PC-3 (cell line): ENCODE results near the gene CCDC87. TPM values are rescaled to one million over a fixed set of nuclear protein-coding genes. Genes with fewer than 3 reads are reported as not detected.
A peak's percentile ranks its signal among the peaks of the same experiment; 100 is the strongest.
"Not testable (repeated sequence)": the region's sequence is repeated elsewhere in the genome, so short reads cannot be mapped to it uniquely, and the experiment has no call there.

ENCODE experiments used
- ATAC-seq: fragments of 200-7000 bp; cut with Tn5 transposase; 2 replicates; pipeline ENCODE4 v1.9.1; 2020; ENCODE audit warnings: mild to moderate bottlenecking, moderate library complexity
- BruUV-seq: library from RNA; stranded (reverse); fragments of 400-500 nt; replicated peaks from 2 replicates; lab custom pipeline; 2021; lab: Mats Ljungman, UMichigan
- CTCF ChIA-PET: fragments of 300-600 bp; sonication (Branson Sonifier 250); formaldehyde crosslinking; loops from one replicate; lab custom pipeline; 2022; ENCODE audit warnings: antibody characterized with exemption; lab: Charles Lee
- POLR2A ChIA-PET: fragments of 300-600 bp; sonication (Branson Sonifier 250); formaldehyde crosslinking; loops from one replicate; lab custom pipeline; 2022; ENCODE audit warnings: antibody characterized with exemption; ENCODE audit not compliant: unreplicated experiment; lab: Charles Lee
- DNase-seq: peaks from one replicate; pipeline ENCODE4 v3.0.0-alpha.2; 2015
- H2AFZ ChIP-seq: fragments of 300-600 bp; sonication (generic); 2 replicates; pipeline ENCODE4 v1.6.0; 2016; ENCODE audit warnings: antibody characterized with exemption, low read length
- H3F3A ChIP-seq: fragments of 300-600 bp; sonication (generic); one replicate; pipeline ENCODE4 v1.6.0; 2017; ENCODE audit warnings: antibody characterized with exemption, low read length, control low read depth, mild to moderate bottlenecking; ENCODE audit not compliant: unreplicated experiment
- H3K27ac ChIP-seq: fragments of 300-600 bp; sonication (generic); 2 replicates; pipeline ENCODE4 v1.5.1; 2016; ENCODE audit warnings: mild to moderate bottlenecking, low read length
- H3K27me3 ChIP-seq: fragments of 300-600 bp; sonication (generic); 2 replicates; pipeline ENCODE4 v1.6.1; 2016; ENCODE audit warnings: low read length, mixed read lengths
- H3K36me3 ChIP-seq: fragments of 300-600 bp; sonication (generic); 2 replicates; pipeline ENCODE4 v1.6.1; 2016; ENCODE audit warnings: low read depth, mixed run types, low read length, mixed read lengths
- H3K4me1 ChIP-seq: fragments of 300-600 bp; sonication (generic); 2 replicates; pipeline ENCODE4 v1.5.1; 2016; ENCODE audit warnings: low read length; ENCODE audit not compliant: insufficient read depth
- H3K4me2 ChIP-seq: fragments of 300-600 bp; sonication (generic); 2 replicates; pipeline ENCODE4 v1.6.0; 2016; ENCODE audit warnings: low read length
- H3K4me3 ChIP-seq: fragments of 300-600 bp; sonication (generic); 2 replicates; pipeline ENCODE4 v1.5.1; 2016; ENCODE audit warnings: mild to moderate bottlenecking, low read length, mixed read lengths
- H3K79me2 ChIP-seq: fragments of 300-600 bp; sonication (generic); 2 replicates; pipeline ENCODE4 v1.6.1; 2017; ENCODE audit warnings: low read length, mixed read lengths
- H3K9ac ChIP-seq: fragments of 300-600 bp; sonication (generic); 2 replicates; pipeline ENCODE4 v1.6.0; 2016; ENCODE audit warnings: mild to moderate bottlenecking, low read length
- H3K9me2 ChIP-seq: fragments of 300-600 bp; sonication (generic); replicated peaks from 2 replicates; pipeline ENCODE4 v1.6.1; 2016; ENCODE audit warnings: mixed run types, low read length, mixed read lengths
- H3K9me3 ChIP-seq: fragments of 300-600 bp; sonication (generic); 2 replicates; pipeline ENCODE4 v1.6.1; 2016; ENCODE audit warnings: low read length, mixed read lengths
- H4K20me1 ChIP-seq: fragments of 300-600 bp; sonication (generic); 2 replicates; pipeline ENCODE4 v1.6.1; 2016; ENCODE audit warnings: low read length, mixed read lengths
- EZH2 ChIP-seq: fragments of 300-600 bp; sonication (generic); IDR thresholded peaks from one replicate; pipeline ENCODE4 v1.6.1; 2017; ENCODE audit warnings: antibody characterized with exemption, mild to moderate bottlenecking, low read length; ENCODE audit not compliant: unreplicated experiment
- EZH2phosphoT487 ChIP-seq: fragments of 300-600 bp; sonication (generic); IDR thresholded peaks from 2 replicates; pipeline ENCODE4 v1.6.1; 2018; ENCODE audit warnings: mild to moderate bottlenecking, antibody characterized with exemption, low read length, borderline replicate concordance
- intact Hi-C: fragments of 100-400 bp; cut with micrococcal nuclease; formaldehyde crosslinking; loops from 2 replicates; pipeline ENCODE4 v1.9.0; 2023
- total RNA-seq: library from RNA; depleted of rRNA; stranded (reverse); fragments of >200 nt; gene quantifications from 2 replicates; pipeline ENCODE4 v1.2.3, GENCODE V29; 2014
- TF ChIP-seq, protein P1 (sequence below): fragments of 300-600 bp; sonication (generic); conservative IDR thresholded peaks from 2 replicates; pipeline ENCODE4 v1.5.1; 2017; ENCODE audit warnings: antibody characterized with exemption, low read depth, mild to moderate bottlenecking, low read length

Gene CCDC87
- total RNA-seq, 1 experiment from 2014 or later: 0.69 TPM

DNA sequence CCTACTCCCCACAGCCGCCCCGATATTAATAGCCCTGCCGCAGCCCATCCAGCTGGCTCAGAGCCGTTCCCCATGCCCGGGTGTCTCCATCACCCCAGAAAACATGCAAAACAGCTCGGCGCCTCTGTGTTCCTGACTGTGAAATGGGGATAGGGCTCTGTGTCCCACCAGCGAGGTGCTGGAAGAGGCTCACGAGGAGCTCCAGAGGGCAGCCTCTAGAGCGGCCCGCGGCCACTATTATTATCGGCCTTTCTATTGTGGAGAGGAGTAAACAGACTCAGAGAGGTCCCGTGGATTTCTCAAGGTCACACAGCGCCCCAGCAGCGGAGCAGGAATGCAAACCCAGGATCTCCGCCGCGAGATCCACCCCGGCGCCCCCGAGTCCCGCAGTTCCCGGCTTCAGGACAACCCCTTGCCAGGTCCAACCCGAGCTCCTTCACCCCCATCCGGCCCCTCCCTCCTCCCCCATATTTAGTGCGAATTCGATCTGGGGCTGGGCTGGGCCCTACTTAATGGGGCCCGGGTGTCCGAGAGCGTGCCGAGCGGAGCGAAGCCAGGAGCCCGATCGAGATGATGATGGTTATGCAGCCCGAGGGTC, 46.4 kb downstream of the CCDC87 start, which contains the start of gene ACTN3:
Gene ACTN3 (plus strand): TSS at position 536 of the 598 bp plus-strand sequence. CDS start 35 bp downstream, at position 571.
- no peak for ATAC-seq
- Histone ChIP-seq H3F3A (no peaks in the 10 kb centered on the region), H3K9ac (peak within 1 kb of the TSS; percentile 89), H3K4me2 (peak within 1 kb of the TSS; percentile 88), H3K27me3 (no peaks in the 10 kb centered on the region), H4K20me1 (no peaks in the 10 kb centered on the region), H3K9me3 (no peaks in the 10 kb centered on the region), H3K4me1 (peaks cover 21% of the 10 kb centered on the region), H3K4me3 (peak within 1 kb of the TSS; percentile 89), H3K27ac (0 out of 2 replicates have a peak within 1 kb of the TSS, but pooled peaks have one; percentile 10), H3K9me2 (no peaks in the 10 kb centered on the region), H2AFZ (peak within 1 kb of the TSS; percentile 96), H3K36me3 (no peaks in the 10 kb centered on the region), H3K79me2 (0 out of 2 replicates have a peak, but pooled peaks cover 4% of the 10 kb centered on the region)
- no TSS peak for BruUV-seq
- TF ChIP-seq, protein P1, sequence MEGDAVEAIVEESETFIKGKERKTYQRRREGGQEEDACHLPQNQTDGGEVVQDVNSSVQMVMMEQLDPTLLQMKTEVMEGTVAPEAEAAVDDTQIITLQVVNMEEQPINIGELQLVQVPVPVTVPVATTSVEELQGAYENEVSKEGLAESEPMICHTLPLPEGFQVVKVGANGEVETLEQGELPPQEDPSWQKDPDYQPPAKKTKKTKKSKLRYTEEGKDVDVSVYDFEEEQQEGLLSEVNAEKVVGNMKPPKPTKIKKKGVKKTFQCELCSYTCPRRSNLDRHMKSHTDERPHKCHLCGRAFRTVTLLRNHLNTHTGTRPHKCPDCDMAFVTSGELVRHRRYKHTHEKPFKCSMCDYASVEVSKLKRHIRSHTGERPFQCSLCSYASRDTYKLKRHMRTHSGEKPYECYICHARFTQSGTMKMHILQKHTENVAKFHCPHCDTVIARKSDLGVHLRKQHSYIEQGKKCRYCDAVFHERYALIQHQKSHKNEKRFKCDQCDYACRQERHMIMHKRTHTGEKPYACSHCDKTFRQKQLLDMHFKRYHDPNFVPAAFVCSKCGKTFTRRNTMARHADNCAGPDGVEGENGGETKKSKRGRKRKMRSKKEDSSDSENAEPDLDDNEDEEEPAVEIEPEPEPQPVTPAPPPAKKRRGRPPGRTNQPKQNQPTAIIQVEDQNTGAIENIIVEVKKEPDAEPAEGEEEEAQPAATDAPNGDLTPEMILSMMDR: no peak
- no peak for TF ChIP-seq EZH2
- no peak for TF ChIP-seq EZH2phosphoT487
- intact Hi-C loops: loop anchor here (1.0 to 2.0 kb wide), 2 partner anchors 46 to 70 kb away; partner anchors contain the start of gene RBM14
- DNase-seq: no peak
- ChIA-PET CTCF (interaction anchor here (0.6 kb wide), 1 partner anchor 116 kb away, joined by 17 read pairs; no protein-coding TSS in a partner anchor), POLR2A (interaction anchor here (0.6 to 0.8 kb wide), 5 partner anchors 10 to 113 kb away, joined by 3 to 7 read pairs (median 3); partner anchors contain the start of gene DPP3)

DNA sequence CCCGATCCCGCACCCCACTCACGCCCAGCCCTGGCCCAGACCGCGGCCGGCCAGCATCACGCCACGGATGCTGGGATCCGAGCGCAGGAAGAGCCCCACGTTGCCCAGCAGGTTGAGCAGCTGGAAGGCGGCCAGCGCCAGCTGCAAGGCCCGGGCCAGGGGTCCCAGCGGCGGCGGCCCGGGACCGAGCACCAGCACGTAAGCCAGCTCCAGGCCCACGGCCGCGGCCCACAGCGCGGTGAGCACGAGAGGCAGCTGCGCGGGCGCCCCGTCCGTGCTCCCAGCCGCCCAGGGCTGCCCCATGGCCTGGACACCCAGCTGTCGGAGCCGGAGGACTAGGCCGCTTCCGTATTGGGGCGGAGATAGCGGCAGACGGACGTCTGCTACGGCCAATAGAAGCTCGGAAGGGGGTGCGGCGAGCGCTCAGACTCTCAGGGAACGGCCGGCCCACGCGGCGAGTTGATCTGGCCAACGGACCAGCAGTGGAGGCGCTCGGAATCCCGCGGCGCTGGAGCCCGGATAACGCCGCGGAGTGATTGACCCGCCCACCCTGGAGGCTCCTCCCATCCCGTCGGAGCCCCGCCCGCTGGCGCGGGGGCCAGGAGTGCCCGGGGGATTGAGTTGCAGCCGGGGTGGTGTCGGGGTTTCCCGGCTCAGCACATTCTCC, 47.0 kb downstream of the CCDC87 start, which contains the start of gene ZDHHC24:
Gene ZDHHC24 (minus strand): TSS at position 348 of the 667 bp plus-strand sequence. CDS start 45 bp downstream, at position 303.
- no peaks in the 10 kb centered on the region for H3K9me3 ChIP-seq
- TF ChIP-seq EZH2 (no peak), EZH2phosphoT487 (no peak)
- TF ChIP-seq, protein P1: no peak
- DNase-seq: peak; percentile 99
- H3K79me2 ChIP-seq: 0 out of 2 replicates have a peak, but pooled peaks cover 4% of the 10 kb centered on the region
- POLR2A ChIA-PET: interaction anchor here (0.6 to 0.8 kb wide), 5 partner anchors 10 to 114 kb away, joined by 3 to 7 read pairs (median 3); partner anchors contain the start of gene DPP3
- CTCF ChIA-PET: interaction anchor here (0.6 kb wide), 1 partner anchor 115 kb away, joined by 17 read pairs; no protein-coding TSS in a partner anchor
- intact Hi-C loops: loop anchor here (1.0 to 2.0 kb wide), 2 partner anchors 46 to 71 kb away; partner anchors contain the start of gene RBM14
- peaks cover 21% of the 10 kb centered on the region for H3K4me1 ChIP-seq
- H3K9ac ChIP-seq: peak within 1 kb of the TSS; percentile 89
- H3K9me2 ChIP-seq: no peaks in the 10 kb centered on the region
- no peaks in the 10 kb centered on the region for H3K36me3 ChIP-seq
- no peaks in the 10 kb centered on the region for H3F3A ChIP-seq
- H3K27me3 ChIP-seq: no peaks in the 10 kb centered on the region
- peak within 1 kb of the TSS; percentile 88 for H3K4me2 ChIP-seq
- no peaks in the 10 kb centered on the region for H4K20me1 ChIP-seq
- H2AFZ ChIP-seq: peak within 1 kb of the TSS; percentile 96
- ATAC-seq: peak; percentile 96
- BruUV-seq: no TSS peak
- H3K27ac ChIP-seq: 0 out of 2 replicates have a peak within 1 kb of the TSS, but pooled peaks have one; percentile 10
- H3K4me3 ChIP-seq: peak within 1 kb of the TSS; percentile 89

DNA sequence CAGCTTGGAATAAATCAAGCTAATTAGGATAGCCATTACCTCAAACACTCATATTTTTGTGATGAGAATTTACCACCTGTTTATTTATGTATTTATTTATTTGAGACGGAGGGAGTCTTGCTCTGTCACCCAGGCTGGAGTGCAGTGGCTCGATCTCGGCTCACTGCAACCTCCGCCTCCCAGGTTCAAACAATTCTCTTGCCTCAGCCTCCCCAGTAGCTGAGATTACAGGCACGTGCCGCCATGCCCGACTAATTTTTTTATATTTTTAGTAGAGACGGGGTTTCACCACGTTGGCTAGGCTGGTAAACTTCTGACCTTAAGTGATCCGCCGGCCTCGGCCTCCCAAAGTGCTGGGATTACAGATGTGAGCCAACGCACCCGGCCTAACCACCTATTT, 47.9 kb downstream of the CCDC87 start:
- H3K27ac ChIP-seq, CTCF ChIA-PET, H3K9me3 ChIP-seq, ATAC-seq, H3F3A ChIP-seq, H4K20me1 ChIP-seq, DNase-seq, H3K79me2 ChIP-seq, intact Hi-C loops, H3K36me3 ChIP-seq, H3K27me3 ChIP-seq, H3K9me2 ChIP-seq, POLR2A ChIA-PET: not testable (repeated sequence)
- BruUV-seq: TSS peak; percentile 85
- peak overlapping the region; percentile 89 for H3K4me3 ChIP-seq
- H2AFZ ChIP-seq: peak overlapping the region; percentile 96; the same call in 1 of the 2 replicates
- peaks cover 21% of the 10 kb centered on the region for H3K4me1 ChIP-seq
- peak overlapping the region; percentile 88 for H3K4me2 ChIP-seq
- H3K9ac ChIP-seq: peak overlapping the region; percentile 89
